GM19043 (cell line): ENCODE data around the gene UFD1.

Source experiments
- ATAC-seq: cut with Tn5 transposase; IDR thresholded peaks from one replicate; pipeline ENCODE4 v1.9.1; 2021; ENCODE audit warnings: low read depth; ENCODE audit not compliant: unreplicated experiment

UFD1 gene

GRCh38 chr22:19473578-19473977 is 5.4 kb downstream of the UFD1 start:
- ATAC-seq = no peak

GRCh38 chr22:19472233-19472632 is 6.8 kb downstream of the UFD1 start:
- no peak for ATAC-seq

GRCh38 chr22:19471572-19471971 is 7.4 kb downstream of the UFD1 start:
- ATAC-seq = no peak

- ATAC-seq = no peak
Observed at GRCh38 chr22:19470010-19470409, 9.0 kb downstream of the UFD1 start.

- no peak for ATAC-seq
Observed at GRCh38 chr22:19469421-19469820, 9.6 kb downstream of the UFD1 start.

- no peak for ATAC-seq
Observed at GRCh38 chr22:19467912-19468311, 11.1 kb downstream of the UFD1 start.

- no peak for ATAC-seq
Observed at GRCh38 chr22:19466848-19467752, 11.9 kb downstream of the UFD1 start.

- ATAC-seq = no peak
Observed at GRCh38 chr22:19466126-19466716, 12.8 kb downstream of the UFD1 start.

- ATAC-seq = no peak
Observed at GRCh38 chr22:19464975-19465374, 14.0 kb downstream of the UFD1 start.

- no peak for ATAC-seq
Observed at GRCh38 chr22:19464546-19464945, 14.4 kb downstream of the UFD1 start.

GRCh38 chr22:19463491-19464469 is 15.2 kb downstream of the UFD1 start:
- ATAC-seq = no peak

- ATAC-seq = no peak
Observed at GRCh38 chr22:19463008-19463407, 16.0 kb downstream of the UFD1 start.

- ATAC-seq = no peak
Observed at GRCh38 chr22:19461506-19461905, 17.5 kb downstream of the UFD1 start.

GRCh38 chr22:19460036-19460435 is 19.0 kb downstream of the UFD1 start:
- ATAC-seq = no peak

GRCh38 chr22:19457828-19458428 is 21.1 kb downstream of the UFD1 start:
- no peak for ATAC-seq

GRCh38 chr22:19456541-19456940 is 22.5 kb downstream of the UFD1 start:
- ATAC-seq = no peak

- no peak for ATAC-seq
Observed at GRCh38 chr22:19455585-19456370, 23.2 kb downstream of the UFD1 start.

GRCh38 chr22:19455033-19455432 is 24.0 kb downstream of the UFD1 start:
- ATAC-seq = no peak

GRCh38 chr22:19454156-19454555 is 24.8 kb downstream of the UFD1 start:
- no peak for ATAC-seq

GRCh38 chr22:19453718-19454117 is 25.3 kb downstream of the UFD1 start:
- no peak for ATAC-seq
